NCI-H82 treated with DMSO at 0.1 percent for 48 hours (cell line): ENCODE data around the gene ADIPOQ.
"Not testable (repeated sequence)": the region's sequence is repeated elsewhere in the genome, so short reads cannot be mapped to it uniquely, and the experiment has no call there.

Experiments used
- DNase-seq: peaks from one replicate; lab custom pipeline; 2025; ENCODE audit not compliant: unreplicated experiment; lab: John Stamatoyannopoulos, UW

ADIPOQ gene

GRCh38 chr3:186870421-186871201 is 28.1 kb downstream of the ADIPOQ start:
- no peak for DNase-seq

DNA sequence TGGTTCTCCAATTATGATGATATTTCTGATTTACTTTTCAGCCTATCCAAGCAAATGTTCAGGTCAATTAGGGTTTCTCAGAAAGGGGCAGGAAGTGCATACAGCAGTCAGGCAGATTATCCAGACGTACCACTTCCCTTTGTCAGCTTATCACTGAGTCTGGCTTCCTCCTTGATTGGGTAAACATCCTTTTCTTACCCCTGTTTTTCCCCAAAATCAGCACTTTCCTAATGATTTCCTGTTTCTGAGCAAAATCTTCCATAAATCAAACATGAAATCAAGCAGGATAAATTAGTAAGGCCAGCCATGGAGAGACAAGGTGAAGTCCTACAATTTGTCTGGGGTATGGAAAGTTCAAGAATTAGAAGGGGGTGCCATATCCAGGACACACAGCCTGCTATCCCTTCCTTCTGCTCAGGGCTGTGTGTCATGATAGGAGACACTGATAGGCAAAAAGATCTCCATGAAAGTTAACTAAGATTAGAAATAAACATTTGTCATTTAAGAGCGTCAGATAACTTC is 29.0 kb downstream of the ADIPOQ start:
- DNase-seq: no peak

- DNase-seq: not testable (repeated sequence)
Measured at GRCh38 chr3:186873796-186874195, 31.3 kb downstream of the ADIPOQ start.

- DNase-seq: not testable (repeated sequence)
Measured at GRCh38 chr3:186874216-186874615, 31.7 kb downstream of the ADIPOQ start.

GRCh38 chr3:186874841-186875240 is 32.3 kb downstream of the ADIPOQ start:
- not testable (repeated sequence) for DNase-seq

DNA sequence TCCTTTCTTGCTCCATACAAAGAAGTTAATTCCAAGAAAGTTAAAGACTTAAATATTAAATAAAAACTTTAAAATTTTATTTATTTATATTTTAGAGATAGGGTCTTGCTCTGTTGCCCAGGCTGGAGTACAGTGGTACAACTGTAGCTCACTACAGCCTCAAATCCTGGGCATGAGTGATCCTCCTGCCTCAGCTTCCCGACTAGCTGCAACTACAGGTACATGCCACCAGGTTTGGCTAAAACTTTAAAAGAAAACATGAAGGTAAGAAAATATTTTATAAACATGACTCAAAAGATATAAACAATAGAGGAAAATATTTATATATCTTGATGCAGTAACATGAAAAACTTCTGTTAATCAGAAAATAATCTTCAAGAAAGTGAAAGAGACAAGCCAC is 33.2 kb downstream of the ADIPOQ start:
- DNase-seq: no peak

- no peak for DNase-seq
Measured at GRCh38 chr3:186879781-186880180, 37.3 kb downstream of the ADIPOQ start.

DNA sequence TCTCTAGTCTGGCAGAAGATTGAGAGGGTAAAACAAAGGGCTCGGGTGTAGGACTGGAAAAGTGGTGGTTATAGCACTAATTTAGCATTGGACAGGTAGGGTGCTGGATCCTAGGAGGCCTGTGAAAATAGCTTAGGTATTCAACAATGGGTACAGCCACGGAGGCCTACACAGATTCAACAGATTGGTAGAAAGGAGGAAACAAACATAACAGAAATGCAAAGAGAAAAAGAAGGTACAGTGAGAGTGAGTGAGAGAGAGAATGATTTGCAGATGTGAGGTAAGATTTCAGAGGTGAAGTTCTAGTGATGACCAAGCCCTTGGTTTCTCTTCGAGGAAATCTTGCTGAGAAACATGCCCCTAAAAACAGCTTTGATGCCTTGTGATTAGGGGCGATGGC is 37.9 kb downstream of the ADIPOQ start:
- no peak for DNase-seq

- no peak for DNase-seq
Measured at GRCh38 chr3:186882150-186882524, 39.6 kb downstream of the ADIPOQ start.

DNA sequence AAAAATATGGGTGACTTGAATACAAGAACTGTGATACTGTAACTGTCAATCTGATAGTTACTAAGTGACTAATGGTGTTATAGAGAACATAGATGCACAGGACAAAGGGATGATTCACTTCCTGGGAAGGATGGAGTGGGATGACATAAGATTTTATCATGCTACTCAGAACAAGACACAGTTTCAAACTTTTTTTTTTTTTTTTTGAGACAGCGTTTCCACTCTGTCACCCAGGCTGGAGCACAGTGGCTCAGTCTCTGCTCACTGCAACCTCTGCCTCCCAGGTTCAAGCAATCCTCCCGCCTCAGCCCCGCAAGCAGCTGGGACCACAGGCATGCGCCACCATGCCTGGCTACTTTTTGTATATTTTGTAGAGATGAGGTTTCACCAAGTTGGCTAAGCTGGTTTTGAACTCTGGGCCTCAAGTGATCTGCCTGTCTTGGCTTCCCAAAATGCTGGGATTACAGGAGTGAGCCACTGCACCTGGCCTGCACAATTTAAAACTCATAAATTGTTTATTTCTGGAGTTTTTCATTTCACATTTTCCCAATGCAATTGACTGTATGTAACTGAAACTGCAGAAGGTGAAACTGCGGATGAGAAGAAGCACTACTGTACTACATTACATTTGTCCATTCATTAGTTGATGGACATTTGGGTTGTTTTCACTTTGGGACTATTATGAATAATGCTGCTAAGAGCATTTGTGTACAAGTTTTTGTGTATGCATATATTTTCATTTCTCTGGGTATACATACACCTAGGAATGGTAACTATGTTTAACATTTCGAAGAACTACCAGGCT is 40.6 kb downstream of the ADIPOQ start:
- DNase-seq: no peak

DNA sequence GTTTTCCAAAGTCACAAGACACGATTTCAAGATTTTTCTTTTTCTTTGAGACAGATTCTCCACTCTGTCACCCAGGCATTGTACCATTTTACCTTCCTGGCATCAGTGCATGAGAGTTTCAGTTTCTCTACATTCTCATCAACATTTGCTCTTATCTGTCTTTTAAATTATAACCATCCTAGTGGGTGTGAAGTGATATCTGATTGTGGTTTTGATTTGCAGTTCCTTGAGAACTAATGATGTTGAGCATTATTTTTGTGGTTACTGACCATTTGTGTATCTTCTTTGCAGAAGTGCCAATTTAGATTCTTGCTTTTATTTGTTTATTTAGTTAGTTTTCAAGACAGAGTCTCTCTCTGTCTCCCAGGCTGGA is 41.2 kb downstream of the ADIPOQ start:
- no peak for DNase-seq

GRCh38 chr3:186884868-186885267 is 42.4 kb downstream of the ADIPOQ start:
- DNase-seq: not testable (repeated sequence)

DNA sequence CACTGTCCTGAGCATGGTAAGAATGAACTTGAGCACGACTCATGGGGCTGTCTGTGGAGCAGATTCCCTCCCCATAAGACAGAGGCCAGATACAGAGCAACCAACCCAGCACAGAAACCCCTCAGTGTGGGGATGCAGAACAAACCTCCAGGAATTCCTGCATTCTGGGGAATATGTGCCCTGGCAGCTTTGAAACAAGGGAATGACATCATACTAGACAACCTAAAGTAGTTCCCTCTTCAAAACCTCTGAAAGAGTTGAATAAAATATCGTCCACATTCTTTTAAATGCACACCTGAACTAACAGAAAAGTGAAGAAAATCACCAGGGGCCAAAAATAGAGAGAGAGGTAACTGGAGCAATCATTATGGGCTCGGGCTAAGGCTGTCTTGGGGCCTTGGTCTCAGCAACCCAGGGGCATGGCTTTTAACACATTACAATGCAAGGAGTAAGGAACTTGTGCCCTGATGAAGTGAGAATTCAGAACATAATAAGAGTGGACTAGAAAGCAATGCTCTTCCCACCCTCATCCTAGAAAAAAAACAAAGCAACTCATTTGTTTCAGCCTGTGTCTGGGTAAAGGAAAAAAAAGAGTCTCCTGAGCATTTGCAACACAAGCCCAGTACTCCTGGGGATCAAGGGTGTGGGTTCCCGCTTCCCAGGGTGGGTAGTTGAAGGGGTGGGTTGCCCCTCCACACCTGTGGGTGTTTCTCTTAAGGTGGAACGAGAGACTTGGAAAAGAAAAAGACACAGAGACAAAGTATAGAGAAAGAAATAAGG is 43.9 kb downstream of the ADIPOQ start:
- no peak for DNase-seq

GRCh38 chr3:186887507-186887938 is 45.0 kb downstream of the ADIPOQ start:
- peak; percentile 34 for DNase-seq

DNA sequence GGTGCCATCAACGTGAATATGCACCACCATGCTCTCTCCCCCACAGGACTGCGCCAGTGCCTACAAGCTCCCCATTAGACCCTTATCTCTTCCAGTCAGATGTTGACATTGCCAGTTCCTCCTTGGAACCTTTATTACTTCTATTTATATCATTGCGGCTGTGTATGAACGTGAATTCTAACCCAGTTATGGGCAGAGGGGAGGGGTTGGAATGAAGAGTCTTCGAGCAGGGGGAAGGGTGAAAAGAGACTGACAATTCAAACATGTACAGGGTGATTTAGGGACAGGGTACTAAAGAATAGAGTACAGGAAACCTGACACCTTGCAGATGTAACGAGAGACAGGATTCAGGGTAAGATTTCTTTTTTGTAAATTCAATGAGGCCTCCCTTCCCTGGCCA is 46.1 kb downstream of the ADIPOQ start:
- peak; percentile 86 for DNase-seq

- not testable (repeated sequence) for DNase-seq
Measured at GRCh38 chr3:186889698-186890097, 47.2 kb downstream of the ADIPOQ start.

- DNase-seq: no peak
Measured at GRCh38 chr3:186890911-186891310, 48.4 kb downstream of the ADIPOQ start.

DNA sequence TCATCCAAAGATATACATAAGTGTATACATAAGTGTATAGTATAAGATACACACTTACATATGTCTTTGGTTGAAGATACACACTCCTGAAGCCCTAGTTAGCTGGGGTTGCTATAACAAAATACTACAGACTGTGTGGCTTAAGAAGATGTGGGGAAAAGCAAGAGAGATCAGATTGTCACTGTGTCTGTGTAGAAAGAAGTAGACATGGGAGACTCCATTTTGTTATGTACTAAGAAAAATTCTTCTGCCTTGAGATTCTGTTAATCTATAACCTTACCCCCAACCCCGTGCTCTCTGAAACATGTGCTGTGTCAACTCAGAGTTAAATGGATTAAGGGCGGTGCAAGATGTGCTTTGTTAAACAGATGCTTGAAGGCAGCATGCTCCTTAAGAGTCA is 50.6 kb downstream of the ADIPOQ start:
- not testable (repeated sequence) for DNase-seq

GRCh38 chr3:186895406-186895805 is 52.9 kb downstream of the ADIPOQ start:
- DNase-seq: peak; percentile 37

DNA sequence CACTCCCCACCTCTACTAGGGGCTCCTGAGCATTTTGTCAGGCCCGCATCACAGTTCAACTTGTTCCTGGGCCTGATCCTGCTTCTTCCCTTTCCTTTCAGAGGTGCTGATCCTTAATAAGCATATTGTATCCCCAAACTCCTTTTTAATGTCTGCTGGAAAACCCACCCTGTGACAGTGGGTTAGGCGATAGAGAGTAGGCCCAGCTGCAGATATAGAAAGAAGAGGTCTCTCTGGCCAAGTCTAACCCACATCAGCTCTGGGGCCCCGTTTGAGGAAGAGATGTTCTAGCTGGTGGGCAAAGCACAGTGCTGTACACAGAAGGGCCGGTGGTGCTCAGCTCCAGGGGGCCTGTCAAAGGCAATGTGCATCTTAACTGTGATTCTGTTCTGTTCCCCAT is 53.5 kb downstream of the ADIPOQ start:
- no peak for DNase-seq

- DNase-seq: no peak
Measured at GRCh38 chr3:186896875-186897274, 54.4 kb downstream of the ADIPOQ start.
